ENCODE results near the gene CS.
"Not testable (repeated sequence)": the region's sequence is repeated elsewhere in the genome, so short reads cannot be mapped to it uniquely, and the experiment has no call there.

The CS gene

GRCh38 chr12:56317675-56318074 lies 17.5 kb upstream of the CS start:
- DNase-seq, result no peak

- DNase-seq, result peak; percentile 87
Observed at GRCh38 chr12:56315622-56316473, 15.7 kb upstream of the CS start, which contains the start of gene CNPY2. Gene CNPY2, minus strand, starts transcription at chr12:56315988. Its CDS starts 771 bp downstream, at chr12:56315217.

GRCh38 chr12:56315249-56315621 lies 15.1 kb upstream of the CS start:
- no peak for DNase-seq

- no peak for DNase-seq
Observed at GRCh38 chr12:56311003-56311402, 10.9 kb upstream of the CS start.

GRCh38 chr12:56308714-56309113 lies 8.6 kb upstream of the CS start:
- DNase-seq, result no peak

- no peak for DNase-seq
Observed at GRCh38 chr12:56307221-56307965, 7.3 kb upstream of the CS start.

GRCh38 chr12:56304872-56305590 lies 4.9 kb upstream of the CS start:
- no peak for DNase-seq

GRCh38 chr12:56304276-56304675 lies 4.1 kb upstream of the CS start:
- no peak for DNase-seq

- peak; percentile 51 for DNase-seq
Observed at GRCh38 chr12:56300644-56301464, 724 bp upstream of the CS start.

- DNase-seq, result no peak
Observed at GRCh38 chr12:56299308-56299852, 750 bp downstream of the CS start.

- DNase-seq, result no peak
Observed at GRCh38 chr12:56298828-56299227, 1.3 kb downstream of the CS start.

- DNase-seq, result no peak
Observed at GRCh38 chr12:56297400-56297799, 2.7 kb downstream of the CS start.

- DNase-seq, result no peak
Observed at GRCh38 chr12:56296295-56296694, 3.8 kb downstream of the CS start.

GRCh38 chr12:56293795-56294194 lies 6.3 kb downstream of the CS start:
- DNase-seq, result no peak

GRCh38 chr12:56288705-56289387 lies 11.3 kb downstream of the CS start:
- no peak for DNase-seq

GRCh38 chr12:56286044-56286830 lies 13.9 kb downstream of the CS start:
- no peak for DNase-seq

GRCh38 chr12:56284263-56284662 lies 15.9 kb downstream of the CS start:
- not testable (repeated sequence) for DNase-seq

GRCh38 chr12:56282579-56282978 lies 17.6 kb downstream of the CS start:
- no peak for DNase-seq

- DNase-seq, result no peak
Observed at GRCh38 chr12:56282030-56282429, 18.1 kb downstream of the CS start.

GRCh38 chr12:56280849-56281248 lies 19.3 kb downstream of the CS start:
- no peak for DNase-seq

GRCh38 chr12:56278905-56279304 lies 21.2 kb downstream of the CS start:
- DNase-seq, result no peak

All from NCI-H1436 (cell line).